ENCODE data around the gene FBXW8.

DNA sequence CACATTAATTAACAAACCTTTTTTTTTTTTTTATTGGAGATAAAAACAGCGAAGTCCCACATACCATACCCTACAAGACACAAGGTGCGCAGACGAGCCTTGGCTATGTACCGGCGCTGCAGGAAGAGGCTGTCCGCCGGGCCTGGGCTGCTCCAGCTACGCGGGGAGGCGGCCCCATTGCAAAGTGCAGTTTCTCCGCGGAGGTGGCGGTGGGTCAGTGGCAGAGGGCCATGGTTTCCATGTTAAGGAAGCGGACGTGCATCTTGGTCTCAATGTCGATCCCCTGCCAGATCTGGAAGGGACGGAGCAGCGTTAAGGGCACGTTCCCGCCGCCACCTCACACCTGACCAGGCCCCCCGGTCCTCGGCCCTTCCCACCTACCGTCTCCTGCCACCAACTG is 128.2 kb downstream of the FBXW8 start:
- TF ChIP-seq, protein P1, sequence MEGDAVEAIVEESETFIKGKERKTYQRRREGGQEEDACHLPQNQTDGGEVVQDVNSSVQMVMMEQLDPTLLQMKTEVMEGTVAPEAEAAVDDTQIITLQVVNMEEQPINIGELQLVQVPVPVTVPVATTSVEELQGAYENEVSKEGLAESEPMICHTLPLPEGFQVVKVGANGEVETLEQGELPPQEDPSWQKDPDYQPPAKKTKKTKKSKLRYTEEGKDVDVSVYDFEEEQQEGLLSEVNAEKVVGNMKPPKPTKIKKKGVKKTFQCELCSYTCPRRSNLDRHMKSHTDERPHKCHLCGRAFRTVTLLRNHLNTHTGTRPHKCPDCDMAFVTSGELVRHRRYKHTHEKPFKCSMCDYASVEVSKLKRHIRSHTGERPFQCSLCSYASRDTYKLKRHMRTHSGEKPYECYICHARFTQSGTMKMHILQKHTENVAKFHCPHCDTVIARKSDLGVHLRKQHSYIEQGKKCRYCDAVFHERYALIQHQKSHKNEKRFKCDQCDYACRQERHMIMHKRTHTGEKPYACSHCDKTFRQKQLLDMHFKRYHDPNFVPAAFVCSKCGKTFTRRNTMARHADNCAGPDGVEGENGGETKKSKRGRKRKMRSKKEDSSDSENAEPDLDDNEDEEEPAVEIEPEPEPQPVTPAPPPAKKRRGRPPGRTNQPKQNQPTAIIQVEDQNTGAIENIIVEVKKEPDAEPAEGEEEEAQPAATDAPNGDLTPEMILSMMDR (IDR thresholded peaks at IDR 0.05; ENCODE audit: low read depth, low read length, poor library complexity, severe bottlenecking): no peak
- no peak for TF ChIP-seq EZH2phosphoT487 (IDR thresholded peaks at IDR 0.05; ENCODE audit: borderline replicate concordance, low read length)
